HEK293 (cell line): ENCODE results near the gene CYS1.

Experiments used
- PBX3 ChIP-seq: sonication (generic); formaldehyde crosslinking; IDR thresholded peaks from 2 replicates; pipeline ENCODE4 v1.8.1; 2022; ENCODE audit warnings: mild to moderate bottlenecking, moderate library complexity, missing genetic modification reagents
- ZNF404 ChIP-seq: fragments of 450-650 bp; formaldehyde crosslinking; IDR thresholded peaks from 2 replicates; pipeline ENCODE4 v1.5.1; 2017; ENCODE audit warnings: missing biosample characterization, missing genetic modification characterization
- ZNF530 ChIP-seq: fragments of 450-650 bp; formaldehyde crosslinking; IDR thresholded peaks from 2 replicates; pipeline ENCODE4 v1.5.1; 2016; ENCODE audit warnings: low read depth, missing biosample characterization, missing genetic modification characterization
- TF ChIP-seq, protein P1 (sequence below): IDR thresholded peaks from 2 replicates; pipeline ENCODE4 v1.6.1; 2011; ENCODE audit warnings: mild to moderate bottlenecking, low read depth, low read length, borderline replicate concordance

DNA sequence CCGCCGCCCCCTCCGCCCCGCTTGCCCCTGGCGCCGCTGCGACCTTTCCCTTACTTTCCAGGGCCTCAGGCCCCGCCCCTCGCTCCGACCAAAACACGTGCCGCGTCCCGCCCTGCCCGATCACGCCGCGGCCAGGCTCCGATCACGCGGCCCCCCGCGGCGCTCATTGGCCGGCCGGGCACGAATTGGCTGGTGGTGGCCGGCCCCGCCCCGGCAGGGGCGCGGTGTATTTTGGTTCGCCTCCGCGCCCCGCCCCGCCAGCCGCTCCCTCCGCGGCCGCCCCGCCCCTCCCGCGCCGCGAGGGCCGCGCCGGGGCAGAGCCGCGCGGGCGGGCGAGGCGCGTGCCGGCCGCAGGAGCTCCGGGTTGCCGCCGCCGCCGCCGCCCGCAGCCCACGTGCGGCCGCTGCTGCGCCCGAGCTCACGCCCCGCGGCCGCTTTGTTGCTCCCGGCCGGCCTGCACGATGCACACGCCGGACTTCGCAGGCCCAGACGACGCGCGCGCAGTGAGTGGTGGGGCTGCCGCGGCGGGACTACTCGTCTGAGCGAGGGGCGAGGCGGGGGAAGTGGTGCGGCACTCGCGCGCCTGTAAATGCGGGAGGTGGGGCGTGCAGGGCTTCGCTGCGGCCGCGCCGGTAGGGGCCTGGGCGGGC, 36.8 kb downstream of the CYS1 start, which contains the start of gene KLF11:
- TF ChIP-seq ZNF404 (no peak), ZNF530 (no peak), PBX3 (CRISPR knock-in tag) (no peak)
- TF ChIP-seq, protein P1, sequence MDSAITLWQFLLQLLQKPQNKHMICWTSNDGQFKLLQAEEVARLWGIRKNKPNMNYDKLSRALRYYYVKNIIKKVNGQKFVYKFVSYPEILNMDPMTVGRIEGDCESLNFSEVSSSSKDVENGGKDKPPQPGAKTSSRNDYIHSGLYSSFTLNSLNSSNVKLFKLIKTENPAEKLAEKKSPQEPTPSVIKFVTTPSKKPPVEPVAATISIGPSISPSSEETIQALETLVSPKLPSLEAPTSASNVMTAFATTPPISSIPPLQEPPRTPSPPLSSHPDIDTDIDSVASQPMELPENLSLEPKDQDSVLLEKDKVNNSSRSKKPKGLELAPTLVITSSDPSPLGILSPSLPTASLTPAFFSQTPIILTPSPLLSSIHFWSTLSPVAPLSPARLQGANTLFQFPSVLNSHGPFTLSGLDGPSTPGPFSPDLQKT, result no peak
